DMS 273 treated with DMSO at 0.1 percent for 48 hours (cell line): ENCODE results near the gene NUAK1.

Source experiments
- DNase-seq: peaks from one replicate; lab custom pipeline; 2025; lab: John Stamatoyannopoulos, UW

The NUAK1 gene

DNA sequence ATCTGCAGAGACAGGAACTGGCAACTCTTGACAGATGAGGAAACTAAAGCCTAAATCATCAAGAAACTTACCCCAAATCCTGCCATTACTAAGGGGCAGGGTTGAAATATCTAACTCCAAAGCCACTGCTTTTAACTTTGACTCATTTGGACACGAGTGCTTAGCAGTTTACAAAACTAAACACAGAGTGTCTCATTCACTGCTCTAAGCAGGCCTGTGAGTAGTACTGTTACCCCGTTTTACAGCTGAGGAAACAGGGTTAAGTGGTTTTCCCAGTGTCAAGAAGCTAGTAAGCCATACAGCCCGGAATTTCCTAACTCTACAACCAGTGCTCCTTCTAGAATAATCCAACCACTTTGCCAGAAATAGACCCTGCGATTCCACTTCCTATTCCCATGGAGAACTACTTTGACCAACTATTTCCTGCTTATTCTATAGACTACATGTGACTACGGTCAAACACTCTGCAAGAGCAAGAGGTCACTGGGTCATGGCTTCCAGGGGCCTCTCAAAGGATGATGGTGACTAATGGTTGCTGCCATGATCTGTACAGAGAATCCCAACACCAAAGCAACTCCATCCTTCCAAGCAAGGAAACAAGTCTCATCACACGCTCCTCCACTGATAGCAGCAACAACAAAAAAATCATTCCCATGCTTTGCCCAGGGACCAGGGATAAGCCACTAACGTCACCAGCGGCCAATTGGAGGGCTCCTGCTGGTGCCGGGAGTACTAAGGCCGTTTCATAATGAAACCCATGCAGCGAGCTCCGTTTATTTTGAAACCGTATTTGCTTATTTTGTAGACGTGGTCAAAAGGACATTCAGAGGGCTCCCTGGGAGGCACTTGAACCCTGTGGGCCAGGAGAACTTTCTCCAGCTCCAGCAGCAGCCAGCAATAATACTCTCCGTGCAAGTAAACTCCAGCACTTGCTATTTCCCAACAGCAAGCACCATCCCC, 56.3 kb downstream of the NUAK1 start:
- no peak for DNase-seq

DNA sequence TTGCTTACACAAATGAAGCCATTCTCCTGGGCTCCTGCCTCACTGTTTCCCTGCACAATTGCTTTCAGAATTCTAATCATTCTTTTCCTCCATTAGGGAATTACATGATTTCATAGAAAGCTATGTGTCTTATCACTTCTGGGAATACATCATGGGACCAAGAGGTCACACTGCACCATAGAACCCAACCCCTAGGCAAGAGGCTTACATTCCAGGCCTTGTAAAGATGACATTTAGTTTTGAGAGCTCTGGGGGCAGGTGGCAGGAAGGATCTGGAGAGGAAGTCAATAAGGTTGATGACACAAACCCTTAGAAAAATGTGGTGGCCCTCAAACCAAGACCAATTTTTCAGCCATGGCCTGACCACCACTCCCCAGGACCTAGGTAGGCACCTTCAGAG, 57.1 kb downstream of the NUAK1 start:
- DNase-seq, result no peak

DNA sequence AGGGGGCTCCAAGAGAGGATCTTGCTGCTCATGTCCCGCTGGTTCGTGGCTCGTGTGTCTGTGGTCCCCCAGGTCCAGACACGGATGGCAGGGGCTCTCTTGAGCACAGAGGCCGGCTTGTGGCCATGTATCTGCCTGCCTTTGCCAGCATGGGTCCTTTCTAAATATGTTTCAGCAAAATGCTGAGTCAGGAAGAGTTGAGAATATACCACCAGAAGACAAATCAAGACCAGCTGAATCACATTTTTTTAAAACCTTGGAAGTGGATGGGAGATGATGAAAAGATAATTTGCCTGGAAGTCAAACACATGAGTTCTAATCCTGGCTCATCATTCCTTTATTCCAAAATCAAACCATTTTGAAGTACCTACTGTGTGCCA, 58.0 kb downstream of the NUAK1 start:
- DNase-seq, result no peak

DNA sequence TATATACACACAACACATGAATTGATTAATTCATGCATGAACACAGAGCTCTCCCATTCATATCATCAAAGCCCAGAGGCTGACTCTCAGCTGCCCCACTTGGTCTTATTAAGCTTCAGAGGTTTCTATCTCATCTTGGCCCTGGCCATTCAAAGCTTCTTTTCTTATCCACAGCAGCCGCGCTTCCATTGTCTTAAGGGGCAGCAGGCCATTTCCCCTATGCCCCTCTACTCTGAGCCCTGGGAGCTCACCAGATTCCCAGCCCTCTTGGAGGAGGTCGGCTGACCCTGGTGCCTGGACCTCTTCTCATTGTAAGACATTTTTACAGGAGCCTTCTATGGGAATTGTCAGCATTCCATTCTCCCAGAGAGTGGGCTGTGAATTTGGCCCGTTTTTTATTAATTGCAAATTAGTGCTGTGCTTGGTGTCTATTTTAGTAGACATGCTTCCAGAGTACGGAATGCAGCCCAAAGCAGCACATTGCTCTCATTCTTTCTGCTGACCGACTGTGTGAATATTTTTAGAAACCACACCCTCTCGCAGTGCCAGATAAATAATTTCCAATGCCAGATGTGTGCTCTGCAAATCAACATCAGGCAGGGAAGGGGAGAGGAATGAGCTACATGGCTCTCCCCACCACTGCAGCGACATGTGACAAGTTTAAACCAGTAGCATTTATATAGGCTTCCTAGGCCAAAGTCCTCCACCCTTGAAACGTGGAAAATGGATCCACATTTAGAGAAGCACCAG, 58.5 kb downstream of the NUAK1 start:
- DNase-seq, result no peak

DNA sequence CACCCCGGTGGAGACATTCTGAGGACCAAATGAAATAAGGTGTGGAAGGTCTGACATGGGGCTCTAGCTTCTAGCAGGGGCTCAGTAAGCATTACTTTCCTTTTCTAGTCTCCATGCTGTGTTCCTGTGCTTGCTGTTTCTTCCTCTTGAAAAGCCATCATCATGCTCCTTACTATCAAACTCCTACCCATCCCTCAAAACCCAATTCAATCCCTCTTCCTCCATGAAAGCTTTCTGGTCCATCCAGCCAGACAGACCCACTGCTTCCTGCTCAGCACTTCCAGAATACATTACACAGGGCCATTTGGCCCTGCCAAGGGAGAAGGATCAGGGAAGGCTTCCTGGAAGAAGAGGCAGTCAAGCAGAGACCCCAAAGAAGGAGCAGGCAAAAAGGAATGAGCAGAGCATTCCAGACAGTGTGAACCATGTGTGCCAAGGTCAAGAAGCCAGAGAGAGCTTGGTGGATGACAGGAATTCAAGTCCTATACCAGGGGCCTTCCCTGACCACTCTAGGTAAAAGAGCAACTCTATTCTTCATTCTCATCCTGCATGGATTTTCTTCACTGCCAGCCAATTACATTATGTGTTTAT, 59.5 kb downstream of the NUAK1 start:
- no peak for DNase-seq

GRCh38 chr12:106078358-106079010, 60.3 kb downstream of the NUAK1 start:
- DNase-seq, result no peak

- DNase-seq, result no peak
These were observed 63.9 kb downstream of the NUAK1 start for GRCh38 chr12:106074706-106075392.

- DNase-seq, result no peak
These were observed 64.4 kb downstream of the NUAK1 start for GRCh38 chr12:106074361-106074705.

DNA sequence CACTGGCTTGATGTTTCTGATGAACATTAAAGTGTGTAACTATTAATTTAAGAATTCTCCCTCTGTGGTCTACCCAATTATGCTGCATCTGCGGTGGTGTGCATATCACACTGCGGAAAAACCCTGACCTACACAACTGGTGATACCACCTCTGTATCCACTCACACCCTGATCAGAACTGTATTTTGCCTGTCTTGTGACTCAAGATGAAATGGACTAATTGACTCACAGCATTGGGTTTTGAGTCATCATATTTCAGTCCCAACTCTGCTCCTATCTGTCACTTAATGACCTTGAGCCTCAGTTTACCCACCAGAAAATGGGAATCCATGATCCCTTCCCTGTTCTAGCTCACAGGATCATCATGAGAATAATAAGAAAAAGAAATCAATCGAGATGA, 65.6 kb downstream of the NUAK1 start:
- no peak for DNase-seq

DNA sequence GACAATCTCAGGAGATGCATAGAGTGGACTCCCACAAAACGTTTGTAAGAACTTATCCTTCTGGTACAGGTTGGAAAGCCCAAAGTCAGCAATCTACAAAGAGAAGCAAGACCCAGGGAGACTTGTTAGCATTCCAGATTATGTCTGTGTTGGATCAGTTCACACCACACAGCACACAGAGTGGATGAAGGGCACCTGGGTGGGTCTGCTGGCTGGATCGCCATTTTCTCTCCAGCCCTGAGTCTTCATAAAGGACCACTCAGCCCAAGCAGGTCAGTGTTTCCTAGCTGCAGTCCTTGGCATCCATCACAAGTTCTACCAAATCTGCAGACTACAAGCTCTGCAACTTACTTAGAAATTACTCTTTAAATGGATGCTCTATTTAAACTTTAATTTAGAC, 66.0 kb downstream of the NUAK1 start:
- DNase-seq, result no peak

GRCh38 chr12:106071686-106072085, 67.1 kb downstream of the NUAK1 start:
- no peak for DNase-seq

GRCh38 chr12:106070611-106071010, 68.1 kb downstream of the NUAK1 start:
- no peak for DNase-seq

- DNase-seq, result no peak
These were observed 68.6 kb downstream of the NUAK1 start for GRCh38 chr12:106070147-106070546.

GRCh38 chr12:106068296-106068695, 70.5 kb downstream of the NUAK1 start:
- no peak for DNase-seq

- DNase-seq, result no peak
These were observed 71.0 kb downstream of the NUAK1 start for GRCh38 chr12:106067606-106068205.

DNA sequence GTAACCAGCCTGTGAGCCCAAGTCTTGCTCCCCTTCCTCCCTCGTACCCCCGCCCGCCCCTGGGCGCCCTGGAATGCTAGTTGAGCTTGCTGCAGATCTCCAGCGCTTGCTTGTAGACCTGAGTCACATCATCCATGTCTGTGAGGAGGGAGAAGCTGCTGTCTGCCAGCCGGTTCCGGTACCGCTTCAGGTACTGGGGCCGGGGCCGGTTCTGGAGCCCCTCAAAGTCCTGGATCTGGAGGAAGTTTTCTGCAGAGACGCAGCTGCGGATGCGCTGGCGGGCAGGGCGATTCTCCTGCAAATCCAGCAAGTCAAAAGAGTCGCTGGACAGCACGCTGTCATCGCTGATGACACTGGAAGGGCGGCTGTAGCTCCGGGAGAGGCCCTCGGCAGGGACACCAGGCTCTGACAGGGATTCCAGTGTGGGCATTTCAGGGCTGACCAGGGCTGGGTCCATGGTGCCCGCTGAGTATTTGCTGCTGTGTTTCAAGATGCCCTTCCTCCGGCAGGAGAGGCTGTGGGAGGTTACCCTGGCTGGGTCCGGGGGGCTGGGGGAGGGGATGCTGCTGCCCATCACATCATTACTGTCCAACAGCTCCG, 71.9 kb downstream of the NUAK1 start:
- DNase-seq, result no peak

- no peak for DNase-seq
These were observed 72.6 kb downstream of the NUAK1 start for GRCh38 chr12:106066051-106066705.

- no peak for DNase-seq
These were observed 73.2 kb downstream of the NUAK1 start for GRCh38 chr12:106065506-106065905.

GRCh38 chr12:106064721-106065021, 74.1 kb downstream of the NUAK1 start:
- DNase-seq, result no peak

GRCh38 chr12:106063826-106064720, 74.7 kb downstream of the NUAK1 start:
- DNase-seq, result no peak
